K562 (cell line): Measurements from ENCODE around the gene DPT. TPM values are rescaled to one million over a fixed set of nuclear protein-coding genes. Genes with fewer than 3 reads are reported as not detected.

ENCODE experiments used
- ATAC-seq: fragments of 200-7000 bp; cut with Tn5 transposase; 3 replicates; pipeline ENCODE4 v1.9.1; 2020; ENCODE audit warnings: moderate library complexity
- BruUV-seq: library from RNA; stranded (reverse); fragments of 400-500 nt; replicated peaks from 2 replicates; lab custom pipeline; 2021; lab: Mats Ljungman, UMichigan
- CTCF ChIA-PET: fragments of 300-600 bp; formaldehyde crosslinking; extraction: SDS; loops from one replicate; lab custom pipeline; 2021; ENCODE audit warnings: low intra/inter-chr PET ratio; lab: Yijun Ruan, JAX
- POLR2A ChIA-PET: fragments of 300-600, 350-650 bp; sonication (Branson Sonifier 250); formaldehyde crosslinking; extraction: SDS; loops from one replicate; lab custom pipeline; 2021; ENCODE audit warnings: antibody characterized with exemption, inconsistent platforms; lab: Yijun Ruan, JAX
- DNase-seq, 4 experiments: peaks; one replicate each; pipeline versions ENCODE4 v3.0.0 to v3.0.0-alpha.2; 2011 to 2018; ENCODE audit warnings: low spot score in 3 of 4, mixed read lengths in 3 of 4; ENCODE audit errors: extremely low read depth in 1 of 4
- FAIRE-seq: peaks from 2 replicates; lab custom pipeline; 2011; peaks lifted over from hg19 to GRCh38; lab: Jason Lieb, UNC
- H2AFZ ChIP-seq: 2 replicates; pipeline ENCODE4 v1.6.0; 2011; ENCODE audit warnings: low read depth, low read length, control low read depth, inconsistent platforms
- H3K27ac ChIP-seq: fragments of 200-600 bp; 3 replicates; pipeline ENCODE4 v1.8.0; 2011; ENCODE audit warnings: low read depth, mild to moderate bottlenecking, control low read depth, inconsistent platforms, low read length, moderate library complexity, mixed read lengths; ENCODE audit errors: extremely low read depth
- H3K27me3 ChIP-seq, 2 experiments: fragments of 300-600 bp in 1 of 2; 2 replicates in 1 of 2; 3 replicates in 1 of 2; pipeline versions ENCODE4 v1.6.0 to v1.8.0; 2011; ENCODE audit warnings: inconsistent platforms in 2 of 2, low read length in 2 of 2, mild to moderate bottlenecking in 1 of 2, mixed read lengths in 1 of 2, moderate library complexity in 1 of 2; ENCODE audit not compliant: control insufficient read depth in 2 of 2, insufficient read depth in 2 of 2
- H3K36me3 ChIP-seq: fragments of 300-600 bp; 3 replicates; pipeline ENCODE4 v1.8.0; 2011; ENCODE audit warnings: mild to moderate bottlenecking, low read length, inconsistent platforms; ENCODE audit not compliant: control insufficient read depth, insufficient read depth
- H3K4me1 ChIP-seq, 2 experiments: fragments of 200-600 bp in 1 of 2; replicated peaks in 1 of 2; 2 replicates in 1 of 2; 3 replicates in 1 of 2; pipeline versions ENCODE4 v1.5.1 to v1.8.0; 2011; ENCODE audit warnings: inconsistent platforms in 2 of 2, low read length in 2 of 2, mild to moderate bottlenecking in 1 of 2, mixed read lengths in 1 of 2, moderate library complexity in 1 of 2; ENCODE audit not compliant: control insufficient read depth in 2 of 2, insufficient read depth in 2 of 2
- H3K4me2 ChIP-seq: 2 replicates; pipeline ENCODE4 v1.6.1; 2011; ENCODE audit warnings: low read length, control low read depth, inconsistent platforms, mixed read lengths; ENCODE audit not compliant: insufficient read depth
- H3K4me3 ChIP-seq: fragments of 200-600 bp; sonication (generic), shearing (Covaris generic); 2 replicates; pipeline ENCODE4 v1.5.1; 2016; ENCODE audit warnings: control low read depth, inconsistent platforms
- H3K79me2 ChIP-seq: fragments of 200-600 bp; 3 replicates; pipeline ENCODE4 v1.8.0; 2011; ENCODE audit warnings: low read length, inconsistent platforms; ENCODE audit not compliant: control insufficient read depth, insufficient read depth
- H3K9ac ChIP-seq, 2 experiments: 2 replicates each; pipeline versions ENCODE4 v1.6.0 to v1.6.1; 2011; ENCODE audit warnings: low read depth in 2 of 2, low read length in 2 of 2, control low read depth in 1 of 2, inconsistent platforms in 1 of 2, mild to moderate bottlenecking in 1 of 2, mixed read lengths in 1 of 2; ENCODE audit not compliant: insufficient read depth in 1 of 2
- H3K9me1 ChIP-seq: one replicate; pipeline ENCODE4 v1.6.0; 2011; ENCODE audit warnings: inconsistent platforms, mild to moderate bottlenecking, low read length, moderate library complexity; ENCODE audit not compliant: control insufficient read depth, insufficient read depth
- H3K9me3 ChIP-seq: replicated peaks from 2 replicates; pipeline ENCODE4 v1.5.1; 2011; ENCODE audit warnings: low read depth, low read length, inconsistent platforms; ENCODE audit not compliant: control insufficient read depth, insufficient read depth
- H4K20me1 ChIP-seq: replicated peaks from 2 replicates; pipeline ENCODE4 v1.6.1; 2011; ENCODE audit warnings: low read length, inconsistent platforms, mixed read lengths; ENCODE audit not compliant: control insufficient read depth, insufficient read depth
- ARHGAP35 ChIP-seq: fragments of 450-650 bp; IDR thresholded peaks from 2 replicates; pipeline ENCODE4 v1.6.1; 2018; ENCODE audit not compliant: partially characterized antibody
- CREBBP ChIP-seq: IDR thresholded peaks from one replicate; pipeline ENCODE4 v1.6.1; 2012; ENCODE audit warnings: low read depth, mild to moderate bottlenecking, control low read depth, inconsistent platforms, low read length
- MAFF ChIP-seq: IDR thresholded peaks from 2 replicates; pipeline ENCODE4 v1.6.1; 2012; ENCODE audit warnings: low read length, improper control_type of control experiment
- MAFG ChIP-seq: fragments of 450-650 bp; conservative IDR thresholded peaks from 2 replicates; pipeline ENCODE4 v1.6.1; 2016; ENCODE audit warnings: missing genetic modification characterization, missing compliant biosample characterization
- SREBF2 ChIP-seq: sonication (generic); formaldehyde crosslinking; IDR thresholded peaks from 2 replicates; pipeline ENCODE4 v1.4.0; 2020; ENCODE audit warnings: mild to moderate bottlenecking, missing genetic modification reagents
- ZNF316 ChIP-seq: fragments of 450-650 bp; IDR thresholded peaks from 2 replicates; pipeline ENCODE4 v1.6.1; 2016
- WGBS: fragments of 100-300 bp; shearing (Covaris generic); methylation state at CpG from one replicate; pipeline ENCODE4 v1.1.6; 2016; ENCODE audit warnings: low coverage, mixed read lengths; ENCODE audit not compliant: insufficient coverage; ENCODE audit errors: missing lambda C conversion rate; 5-methylcytosine and 5-hydroxymethylcytosine counted together
- in situ Hi-C: fragments of 300-500 bp; cut with MboI; formaldehyde crosslinking; loops from 4 replicates; pipeline ENCODE4 v1.15.0; 2018; ENCODE audit warnings: inconsistent platforms, mixed read lengths
- intact Hi-C: fragments of 100-400 bp; cut with micrococcal nuclease; formaldehyde crosslinking; loops from 2 replicates; pipeline ENCODE4 v1.14.2; 2022
- polyA plus RNA-seq, 8 experiments: library from polyadenylated mRNA; depleted of rRNA in 4 of 8; stranded (reverse) in 5 of 8; unstranded in 3 of 8; fragments of >200 nt; fragmentation: Nextera tagmentation in 2 of 8; fragmentation: Illumina TruSeq in 1 of 8; extraction: Ambion mirVana in 2 of 8; extraction: Trizol in 1 of 8; gene quantifications; 2 replicates each; pipeline versions ENCODE4 v1.2.1 to v1.2.3, GENCODE V29; 2011 to 2014; ENCODE audit warnings: inconsistent platforms in 1 of 8, missing spikeins in 1 of 8
- total RNA-seq, 7 experiments: library from RNA; depleted of rRNA in 6 of 7; stranded (reverse); fragments of >200 nt in 6 of 7; fragmentation: Illumina TruSeq in 2 of 7; extraction: Trizol in 2 of 7; gene quantifications; 2 replicates each; pipeline versions ENCODE4 v1.2.1 to v1.2.3, GENCODE V29; 2011 to 2021; ENCODE audit warnings: low replicate concordance in 1 of 7
- TF ChIP-seq, protein P1 (sequence below): fragments of 250-450 bp; sonication (Bioruptor Pico); IDR thresholded peaks from 2 replicates; pipeline ENCODE4 v1.4.0; 2020

DPT gene
- total and polyA plus RNA-seq, 9 of the 15 experiments (the other 6 are each of a cell fraction or from before 2014, with no cell fraction given) = not detected

DNA sequence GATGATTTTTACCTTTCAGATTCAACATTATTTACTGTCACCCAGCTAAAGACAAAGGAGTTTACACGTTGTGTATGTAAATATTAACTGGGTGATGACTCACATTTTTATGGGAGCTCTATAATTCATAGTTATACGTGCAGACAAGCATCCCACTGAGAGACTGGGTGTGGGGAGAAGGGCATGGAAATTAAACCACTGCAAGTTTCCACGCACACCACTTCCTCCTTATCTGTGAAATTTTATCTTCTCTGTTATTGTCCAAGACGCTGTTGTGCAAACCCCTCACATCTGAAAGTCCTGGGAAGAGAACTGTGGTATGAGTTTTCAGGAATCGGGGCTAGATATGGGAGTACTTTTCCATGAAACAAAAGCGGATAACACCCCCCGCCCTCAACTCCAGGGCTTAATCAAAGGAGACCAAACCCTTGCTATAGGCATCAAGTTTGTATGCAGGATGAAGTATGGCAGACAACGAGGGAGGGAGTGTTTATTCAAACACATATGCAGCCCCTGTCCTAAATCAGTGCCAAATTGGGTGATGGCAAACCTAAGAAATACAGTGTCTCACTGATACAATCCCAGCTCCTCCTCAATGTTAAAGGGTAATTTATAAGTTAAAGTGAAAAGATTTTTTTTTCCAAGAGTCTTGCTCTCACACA, 23.3 kb upstream of the DPT start (continued):
- TF ChIP-seq, protein P1, sequence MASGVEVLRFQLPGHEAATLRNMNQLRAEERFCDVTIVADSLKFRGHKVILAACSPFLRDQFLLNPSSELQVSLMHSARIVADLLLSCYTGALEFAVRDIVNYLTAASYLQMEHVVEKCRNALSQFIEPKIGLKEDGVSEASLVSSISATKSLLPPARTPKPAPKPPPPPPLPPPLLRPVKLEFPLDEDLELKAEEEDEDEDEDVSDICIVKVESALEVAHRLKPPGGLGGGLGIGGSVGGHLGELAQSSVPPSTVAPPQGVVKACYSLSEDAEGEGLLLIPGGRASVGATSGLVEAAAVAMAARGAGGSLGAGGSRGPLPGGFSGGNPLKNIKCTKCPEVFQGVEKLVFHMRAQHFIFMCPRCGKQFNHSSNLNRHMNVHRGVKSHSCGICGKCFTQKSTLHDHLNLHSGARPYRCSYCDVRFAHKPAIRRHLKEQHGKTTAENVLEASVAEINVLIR (CRISPR knock-in tag) = no peak
- no peak for TF ChIP-seq SREBF2 (CRISPR knock-in tag)

DNA sequence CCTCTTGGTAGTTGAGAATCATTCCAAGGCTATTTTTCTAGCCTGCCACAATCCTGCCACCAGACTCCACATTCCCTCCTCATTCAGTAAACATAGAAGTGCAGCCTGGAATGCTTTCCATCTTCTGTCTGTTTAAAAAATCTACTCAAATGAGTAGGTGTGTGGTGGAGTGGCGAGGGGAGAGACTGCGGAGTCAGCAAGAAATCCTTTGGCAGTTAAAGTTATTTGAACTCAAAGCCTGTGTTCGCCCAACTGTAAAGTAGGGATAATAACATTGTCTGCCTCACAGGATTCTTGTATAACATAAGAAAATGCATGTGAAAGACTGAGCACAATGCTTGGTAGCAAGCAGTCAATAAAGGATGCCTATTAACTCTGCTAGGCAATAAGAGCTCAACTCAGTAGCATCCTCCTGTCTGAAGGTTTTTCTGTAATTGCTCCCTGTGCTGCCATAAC, 22.2 kb upstream of the DPT start:
- no peak for DNase-seq

More for the DNA sequence above, 22.2 kb upstream of the DPT start:
- no peak overlapping the region for H2AFZ ChIP-seq
- H3K4me2 ChIP-seq = no peak overlapping the region
- no peak overlapping the region for H3K27ac ChIP-seq
- H3K9me3 ChIP-seq = no peaks in the 10 kb centered on the region
- H3K4me1 ChIP-seq = no peaks in the 10 kb centered on the region
- ChIA-PET CTCF (no interaction called here), POLR2A (interaction anchor here (0.9 kb wide), 1 partner anchor 31 kb away, joined by 3 read pairs; no protein-coding TSS in a partner anchor)
- H3K27me3 ChIP-seq = peaks cover 5 to 14% of the 10 kb centered on the region in 2 experiments; a peak in 3 of 5 replicates
- H4K20me1 ChIP-seq = no peaks in the 10 kb centered on the region
- TF ChIP-seq ARHGAP35 (no peak), ZNF316 (peak; percentile 54), MAFG (tag) (0 out of 2 replicates have a peak, but pooled peaks have one; percentile 37), CREBBP (no peak), MAFF (peak; percentile 28; the same call in 1 of the 2 replicates)
- FAIRE-seq = no peak
- no peaks in the 10 kb centered on the region for H3K9me1 ChIP-seq
- 0% methylated on average over 3 of the region's 3 CpGs for WGBS
- no TSS peak for BruUV-seq
- ATAC-seq = no peak
- no peak overlapping the region for H3K4me3 ChIP-seq
- in situ Hi-C loops = no loop called here
- H3K36me3 ChIP-seq = no peaks in the 10 kb centered on the region
- H3K9ac ChIP-seq = no peak overlapping the region
- H3K79me2 ChIP-seq = no peaks in the 10 kb centered on the region
- intact Hi-C loops = loop anchor here (10.0 kb wide), 1 partner anchor 444 kb away; no protein-coding TSS in a partner anchor
